ENCODE results near the gene DIP2C.

DNA sequence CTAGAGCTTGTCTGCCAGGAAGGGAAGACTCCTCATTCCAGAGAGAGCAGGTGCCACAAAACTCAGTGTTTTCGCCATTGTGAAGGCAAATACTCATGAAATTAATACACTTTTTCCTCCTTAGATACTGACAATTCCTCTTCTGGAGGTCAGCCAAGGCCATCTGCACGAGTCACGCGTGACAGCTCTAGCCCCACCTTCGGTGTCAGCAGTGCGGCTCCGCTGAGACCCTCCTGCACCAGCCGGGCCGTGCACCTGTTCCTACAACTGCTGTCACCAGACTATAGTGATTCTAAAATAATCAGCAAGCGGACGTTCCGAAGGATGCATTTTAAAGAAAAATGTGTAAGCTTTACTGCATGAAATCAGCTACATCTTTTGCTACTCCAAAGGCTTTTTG, 127.7 kb downstream of the DIP2C start:
- TF ChIP-seq, protein P1, sequence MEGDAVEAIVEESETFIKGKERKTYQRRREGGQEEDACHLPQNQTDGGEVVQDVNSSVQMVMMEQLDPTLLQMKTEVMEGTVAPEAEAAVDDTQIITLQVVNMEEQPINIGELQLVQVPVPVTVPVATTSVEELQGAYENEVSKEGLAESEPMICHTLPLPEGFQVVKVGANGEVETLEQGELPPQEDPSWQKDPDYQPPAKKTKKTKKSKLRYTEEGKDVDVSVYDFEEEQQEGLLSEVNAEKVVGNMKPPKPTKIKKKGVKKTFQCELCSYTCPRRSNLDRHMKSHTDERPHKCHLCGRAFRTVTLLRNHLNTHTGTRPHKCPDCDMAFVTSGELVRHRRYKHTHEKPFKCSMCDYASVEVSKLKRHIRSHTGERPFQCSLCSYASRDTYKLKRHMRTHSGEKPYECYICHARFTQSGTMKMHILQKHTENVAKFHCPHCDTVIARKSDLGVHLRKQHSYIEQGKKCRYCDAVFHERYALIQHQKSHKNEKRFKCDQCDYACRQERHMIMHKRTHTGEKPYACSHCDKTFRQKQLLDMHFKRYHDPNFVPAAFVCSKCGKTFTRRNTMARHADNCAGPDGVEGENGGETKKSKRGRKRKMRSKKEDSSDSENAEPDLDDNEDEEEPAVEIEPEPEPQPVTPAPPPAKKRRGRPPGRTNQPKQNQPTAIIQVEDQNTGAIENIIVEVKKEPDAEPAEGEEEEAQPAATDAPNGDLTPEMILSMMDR (IDR thresholded peaks at IDR 0.05) = no peak
- TF ChIP-seq SMC3 (IDR thresholded peaks at IDR 0.05; ENCODE audit: low read depth, low read length) (no peak), MEF2A (IDR thresholded peaks at IDR 0.05; ENCODE audit: borderline replicate concordance, low read depth) (no peak), TAF1 (IDR thresholded peaks at IDR 0.05; ENCODE audit: borderline replicate concordance, low read depth, low read length) (no peak), YY1 (IDR thresholded peaks at IDR 0.05; ENCODE audit: low read depth) (no peak), MAX (IDR thresholded peaks at IDR 0.05; ENCODE audit: low read depth) (no peak), EZH2phosphoT487 (IDR thresholded peaks at IDR 0.05; ENCODE audit: borderline replicate concordance, low read depth) (no peak), FOSL2 (IDR thresholded peaks at IDR 0.05; ENCODE audit: borderline replicate concordance, low read depth) (no peak), FOXJ3 (CRISPR knock-in tag; IDR thresholded peaks at IDR 0.05) (no peak), NFIC (IDR thresholded peaks at IDR 0.05; ENCODE audit: borderline replicate concordance) (no peak), RAD21 (IDR thresholded peaks at IDR 0.05; ENCODE audit: low read length) (no peak)
